ENCODE results near the gene FCGBP.

Gene FCGBP

DNA sequence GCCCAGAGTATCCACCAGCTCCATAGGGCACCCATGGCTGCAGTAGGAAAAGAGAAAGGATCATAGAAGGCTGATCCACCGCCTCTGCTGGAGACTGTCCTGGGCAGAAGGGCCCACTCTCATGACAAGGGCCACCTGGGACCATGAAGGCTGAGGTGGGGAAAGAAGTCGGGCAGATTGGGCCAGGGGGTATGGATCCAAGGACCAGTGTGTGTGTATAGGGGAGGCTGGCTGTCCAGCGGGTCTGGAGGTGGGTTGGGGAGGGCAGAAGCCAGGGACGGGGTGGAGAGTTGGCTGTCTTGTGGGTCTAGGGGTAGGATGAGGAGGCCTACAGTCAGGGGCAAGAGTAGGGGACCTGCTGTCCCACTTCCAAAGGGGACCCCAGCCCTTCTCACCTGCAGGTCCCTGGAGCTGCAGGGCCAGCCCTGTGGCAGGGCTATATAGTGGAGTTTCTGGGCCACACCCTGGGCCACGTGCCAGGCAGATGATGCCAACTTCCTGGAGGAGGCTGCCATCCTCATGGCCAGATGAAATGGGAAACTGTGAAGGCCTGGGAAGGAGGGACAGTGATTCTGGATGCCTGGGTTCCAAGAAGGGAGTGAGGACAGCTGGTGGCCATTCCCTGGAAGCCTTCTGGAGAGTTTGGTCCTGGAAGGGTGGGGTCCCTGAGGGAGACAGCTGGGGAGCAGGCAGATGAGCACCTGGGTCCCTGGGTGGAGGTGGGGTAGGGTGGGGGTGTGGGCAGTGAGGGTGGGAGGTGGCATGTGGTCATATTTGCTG lies at the start of gene FCGBP:
FCGBP (minus strand) TSS at position 51 of the 780 bp plus-strand sequence.
- H3K4me3 ChIP-seq, result peak within 1 kb of the TSS in 2 of 10 experiments; percentile 30 to 34; a peak in 3 of 20 replicates
- H4K20me1 ChIP-seq, result no peaks in the 10 kb centered on the region
- H3K4me1 ChIP-seq, result peaks cover 28 to 90% (median 51%) of the 10 kb centered on the region in 10 experiments
- no peak for TF ChIP-seq Cebpa-rat (IDR thresholded peaks at IDR 0.05)
- H3K27me3 ChIP-seq, result no peaks in the 10 kb centered on the region
- peaks cover 2 to 10% (median 4%) of the 10 kb centered on the region in 11 experiments for H3K9me3 ChIP-seq (replicated peaks in 1 of 11)
- H3K9ac ChIP-seq, result peak within 1 kb of the TSS in 2 of 11 experiments; percentile 27 to 53; a peak in 1 of 22 replicates
- peak within 1 kb of the TSS in 2 of 11 experiments; percentile 76 to 84; a peak in 5 of 22 replicates for H3K27ac ChIP-seq
- H3K36me3 ChIP-seq, result 0 out of 22 replicates have a peak, but pooled peaks cover 0 to 3% (median 0%) of the 10 kb centered on the region in 11 experiments
- H3K4me2 ChIP-seq, result peak within 1 kb of the TSS; percentile 61 to 98 (median 86)

- Histone ChIP-seq H3K9ac (no peak overlapping the region), H3K36me3 (peaks cover 60 to 93% (median 88%) of the 10 kb centered on the region in 11 experiments), H4K20me1 (peaks cover 0 to 27% (median 17%) of the 10 kb centered on the region in 11 experiments; a peak in 11 of 22 replicates), H3K27ac (no peak overlapping the region), H3K4me2 (no peak overlapping the region), H3K27me3 (no peaks in the 10 kb centered on the region), H3K4me1 (peaks cover 0 to 25% (median 0%) of the 10 kb centered on the region in 10 experiments; a peak in 5 of 20 replicates), H3K9me3 (replicated peaks in 1 of 11) (peaks cover 60 to 85% (median 66%) of the 10 kb centered on the region in 11 experiments), H3K4me3 (no peak overlapping the region)
- no peak for TF ChIP-seq Cebpa-rat (IDR thresholded peaks at IDR 0.05)
Observed at GRCh38 chr19:39983695-39984300, 49.4 kb upstream of the FCGBP start.

GRCh38 chr19:39982883-39983282 lies 48.4 kb upstream of the FCGBP start:
- Histone ChIP-seq H3K4me3 (no peak overlapping the region), H3K9me3 (replicated peaks in 1 of 11) (peaks cover 52 to 76% (median 57%) of the 10 kb centered on the region in 11 experiments), H3K4me2 (no peak overlapping the region), H3K36me3 (peaks cover 64 to 93% (median 89%) of the 10 kb centered on the region in 11 experiments), H4K20me1 (peaks cover 0 to 36% (median 27%) of the 10 kb centered on the region in 11 experiments; a peak in 17 of 22 replicates), H3K27me3 (no peaks in the 10 kb centered on the region), H3K4me1 (peaks cover 0 to 34% (median 0%) of the 10 kb centered on the region in 10 experiments; a peak in 5 of 20 replicates), H3K27ac (no peak overlapping the region), H3K9ac (no peak overlapping the region)
- TF ChIP-seq Cebpa-rat (IDR thresholded peaks at IDR 0.05), result no peak

GRCh38 chr19:39974377-39975155 lies 40.1 kb upstream of the FCGBP start:
- H3K4me1 ChIP-seq, result peaks cover 18 to 60% (median 24%) of the 10 kb centered on the region in 10 experiments
- no peaks in the 10 kb centered on the region for H3K9me3 ChIP-seq (replicated peaks in 1 of 11)
- H3K4me2 ChIP-seq, result peak overlapping the region in 3 of 11 experiments; percentile 95 to 99 (median 98); a peak in 2 of 22 replicates
- no peak for TF ChIP-seq Cebpa-rat (IDR thresholded peaks at IDR 0.05)
- H3K27me3 ChIP-seq, result no peaks in the 10 kb centered on the region
- H3K27ac ChIP-seq, result no peak overlapping the region
- H3K9ac ChIP-seq, result peak overlapping the region in 2 of 11 experiments; percentile 91 to 94; a peak in 3 of 22 replicates
- H3K36me3 ChIP-seq, result peaks cover 70 to 78% (median 76%) of the 10 kb centered on the region in 11 experiments
- H4K20me1 ChIP-seq, result peaks cover 0 to 57% (median 39%) of the 10 kb centered on the region in 11 experiments; a peak in 17 of 22 replicates
- H3K4me3 ChIP-seq, result peak overlapping the region in 2 of 10 experiments; percentile 92 to 94; a peak in 2 of 20 replicates

DNA sequence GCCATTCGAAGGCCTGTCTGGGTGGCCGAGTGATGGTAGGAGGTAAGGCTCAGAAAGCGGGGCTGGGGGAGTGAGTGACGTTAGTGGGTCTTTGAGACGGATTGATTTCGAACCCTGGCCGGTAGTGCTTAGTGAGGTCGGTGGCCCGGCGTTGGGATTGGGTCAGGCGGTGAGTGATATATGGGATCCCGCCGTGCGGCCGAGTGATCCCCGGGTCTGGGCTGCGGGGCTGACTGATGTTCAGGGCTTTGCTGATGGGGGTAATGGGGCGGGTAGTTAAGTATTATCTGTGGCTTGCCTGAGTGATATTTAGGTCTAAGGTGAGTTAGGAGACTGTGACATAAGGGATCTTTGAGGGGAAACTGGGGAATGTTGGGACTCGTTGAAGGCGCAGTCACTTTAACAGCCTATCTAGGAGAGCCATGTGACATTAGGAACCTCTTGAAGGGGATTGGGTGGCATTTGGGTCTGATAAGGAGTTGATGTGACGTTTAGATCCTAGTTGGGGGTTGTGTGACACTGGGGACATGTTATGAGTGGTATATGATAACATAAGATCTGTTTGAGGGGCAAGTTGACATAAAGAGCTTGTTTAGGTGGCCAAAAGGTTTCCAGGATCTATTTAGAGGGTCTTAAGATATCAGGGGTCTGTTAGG lies 37.1 kb upstream of the FCGBP start:
- Histone ChIP-seq H3K27ac (peak overlapping the region; percentile 69 to 88 (median 79)), H3K4me1 (peaks cover 18 to 73% (median 25%) of the 10 kb centered on the region in 10 experiments)

GRCh38 chr19:39970675-39971379 lies 36.4 kb upstream of the FCGBP start, which contains the start of gene PSMC4:
Gene PSMC4, plus strand, starts transcription at chr19:39971165. Its CDS starts 38 bp downstream, at chr19:39971203.
- Histone ChIP-seq H3K9ac (peak within 1 kb of the TSS; percentile 81 to 94 (median 88)), H3K27ac (peak within 1 kb of the TSS; percentile 70 to 88 (median 80)), H3K36me3 (peaks cover 38 to 41% (median 39%) of the 10 kb centered on the region in 11 experiments), H3K4me2 (peak within 1 kb of the TSS; percentile 87 to 99 (median 96)), H3K9me3 (replicated peaks in 1 of 11) (no peaks in the 10 kb centered on the region; a peak in 1 of 22 replicates), H3K4me1 (peaks cover 18 to 73% (median 25%) of the 10 kb centered on the region in 10 experiments), H3K27me3 (no peaks in the 10 kb centered on the region), H4K20me1 (peaks cover 0 to 39% (median 22%) of the 10 kb centered on the region in 11 experiments; a peak in 13 of 22 replicates), H3K4me3 (peak within 1 kb of the TSS; percentile 79 to 96 (median 87))
- TF ChIP-seq Cebpa-rat (IDR thresholded peaks at IDR 0.05), result no peak

More for the DNA sequence above, 37.1 kb upstream of the FCGBP start:
- Histone ChIP-seq H3K9me3 (replicated peaks in 1 of 11) (no peaks in the 10 kb centered on the region; a peak in 1 of 22 replicates), H3K27me3 (no peaks in the 10 kb centered on the region), H3K36me3 (peaks cover 39 to 47% (median 46%) of the 10 kb centered on the region in 11 experiments), H3K9ac (peak overlapping the region; percentile 81 to 94 (median 88)), H4K20me1 (peaks cover 0 to 39% (median 22%) of the 10 kb centered on the region in 11 experiments; a peak in 13 of 22 replicates), H3K4me2 (peak overlapping the region; percentile 87 to 99 (median 96)), H3K4me3 (peak overlapping the region; percentile 79 to 96 (median 87))
- no peak for TF ChIP-seq Cebpa-rat (IDR thresholded peaks at IDR 0.05)

DNA sequence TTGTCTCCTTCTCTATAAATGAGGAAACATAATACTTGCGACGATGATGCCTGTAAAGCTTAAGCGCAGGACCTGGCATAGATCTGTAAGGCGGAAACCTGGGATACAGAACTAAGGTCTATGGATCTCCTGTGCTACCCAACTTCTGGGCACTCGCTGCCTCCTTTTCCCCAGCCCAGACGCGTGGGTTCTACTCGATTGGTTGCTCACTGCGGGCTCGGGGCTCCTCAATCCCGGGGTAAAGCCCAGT lies 35.9 kb upstream of the FCGBP start:
- Histone ChIP-seq H3K9ac (peak overlapping the region; percentile 78 to 94 (median 86)), H3K4me2 (peak overlapping the region; percentile 76 to 95 (median 86)), H4K20me1 (peaks cover 0 to 37% (median 22%) of the 10 kb centered on the region in 11 experiments; a peak in 13 of 22 replicates), H3K4me3 (peak overlapping the region; percentile 67 to 96 (median 87)), H3K36me3 (peaks cover 33 to 36% (median 35%) of the 10 kb centered on the region in 11 experiments), H3K27ac (peak overlapping the region; percentile 65 to 83 (median 78)), H3K27me3 (no peaks in the 10 kb centered on the region), H3K4me1 (peaks cover 18 to 71% (median 25%) of the 10 kb centered on the region in 10 experiments), H3K9me3 (replicated peaks in 1 of 11) (no peaks in the 10 kb centered on the region; a peak in 1 of 22 replicates)
- no peak for TF ChIP-seq Cebpa-rat (IDR thresholded peaks at IDR 0.05)

All from BLaER1 treated with 17β-estradiol and CSF1 and Interleukin-3, amounts not matched to agents 10 nM and 100 nM (cell line).